Stimulated activated CD4-positive, alpha-beta T cell treated with anti-CD3 and anti-CD28 coated beads, Interleukin-1b, Interleukin-23, amount 100 ng/mL, for 48 hours (primary cell): ENCODE results near the gene GDF2.
A peak's percentile ranks its signal among the peaks of the same experiment; 100 is the strongest.

ENCODE experiments used
- DNase-seq: peaks from one replicate; pipeline ENCODE4 v3.0.0-alpha.2; 2020

The GDF2 gene

GRCh38 chr10:47335906-47336305 is 13.7 kb downstream of the GDF2 start:
- no peak for DNase-seq

GRCh38 chr10:47336387-47337134 is 14.3 kb downstream of the GDF2 start:
- no peak for DNase-seq

GRCh38 chr10:47337310-47337709 is 15.1 kb downstream of the GDF2 start:
- no peak for DNase-seq

DNA sequence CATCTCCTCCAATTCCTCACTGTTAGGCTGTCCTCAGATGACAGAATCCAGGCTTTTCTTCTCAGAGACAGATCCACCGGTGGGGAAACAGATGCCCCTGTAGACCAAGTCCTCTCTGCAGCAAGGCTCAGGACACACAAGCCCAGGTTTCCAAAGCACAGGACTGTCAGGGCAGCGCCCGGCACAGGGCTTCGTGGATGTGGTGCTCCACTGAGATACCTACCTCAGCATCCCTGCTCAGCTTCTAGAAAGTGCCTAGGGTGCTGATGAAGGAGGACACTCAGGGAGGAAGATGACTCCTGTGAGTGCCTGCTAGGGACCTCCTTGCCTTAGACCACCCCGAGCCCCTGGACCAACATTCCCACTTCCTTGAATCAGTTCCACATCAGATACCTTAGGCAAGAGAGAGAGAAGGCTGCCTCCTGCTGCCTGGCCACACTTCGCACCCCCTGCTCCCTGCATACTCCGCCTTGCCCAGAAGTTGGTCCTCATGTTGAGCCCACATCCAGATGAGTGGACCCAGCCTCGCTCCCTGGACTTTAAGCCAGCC is 17.0 kb downstream of the GDF2 start:
- no peak for DNase-seq

DNA sequence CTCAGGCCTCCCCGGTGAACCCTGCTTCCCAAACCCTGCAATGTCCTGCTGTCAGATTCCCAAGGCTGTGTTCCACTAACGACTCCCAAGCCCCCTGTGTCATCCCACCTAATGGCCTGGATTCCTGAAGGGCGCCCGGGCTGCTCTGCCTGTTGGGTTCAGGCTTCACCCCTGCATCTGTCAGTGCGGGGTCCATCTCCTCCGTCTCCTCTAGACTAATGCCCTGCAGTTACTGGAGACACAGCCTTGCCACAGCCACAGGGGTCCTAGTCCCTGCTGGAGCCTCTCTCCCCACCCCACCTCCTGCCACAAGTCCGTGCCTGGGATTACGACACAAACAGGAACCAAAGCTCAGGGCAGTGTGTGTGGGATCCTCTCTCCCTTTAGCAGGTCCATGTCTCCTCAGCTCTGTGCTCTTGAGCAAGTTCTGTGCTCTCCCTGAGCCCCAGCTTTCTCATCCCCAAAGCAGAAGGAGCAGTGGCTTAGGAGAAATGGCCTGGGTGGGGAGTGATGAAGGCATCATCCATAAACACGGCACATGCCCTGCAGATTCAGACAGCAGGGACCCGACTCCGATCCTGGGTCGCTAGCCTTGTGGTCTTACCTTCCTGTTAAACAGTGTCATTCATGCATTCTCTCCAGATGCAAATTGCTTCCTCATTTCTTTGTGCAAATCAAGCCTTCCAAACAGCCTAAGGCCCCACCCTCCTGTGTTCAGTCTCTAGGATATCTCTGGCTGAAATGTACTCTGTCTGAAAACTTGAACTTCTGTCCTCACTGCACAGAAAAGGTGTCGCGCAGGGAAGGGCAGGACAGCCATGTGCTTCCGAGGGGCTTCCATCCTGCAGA is 17.7 kb downstream of the GDF2 start:
- no peak for DNase-seq

DNA sequence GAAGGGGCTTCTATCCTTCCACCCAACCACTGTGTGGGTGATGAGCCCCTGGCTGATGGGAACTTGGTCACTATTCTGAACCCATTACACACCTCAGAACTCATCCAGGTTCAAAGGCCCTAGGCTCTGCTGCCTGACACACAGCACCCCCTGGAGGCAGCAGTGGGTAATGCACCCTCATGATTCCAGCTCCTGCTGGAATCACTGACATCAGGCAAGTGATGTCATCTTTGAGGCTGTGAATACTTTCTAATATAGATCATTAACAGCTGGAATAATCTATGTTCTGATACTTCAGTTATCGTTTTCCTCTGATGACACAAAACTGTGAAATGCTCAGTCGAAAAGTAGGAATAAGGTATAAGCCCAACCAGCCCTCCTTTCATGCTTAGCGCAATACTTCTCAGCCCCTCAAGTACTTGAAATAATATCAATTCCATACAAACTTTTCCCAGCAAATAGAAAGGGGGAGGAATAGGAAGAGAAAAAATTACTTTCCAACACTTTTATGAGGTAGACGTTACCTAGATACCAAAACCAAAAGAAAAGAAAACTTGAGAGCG is 18.4 kb downstream of the GDF2 start:
- DNase-seq = peak; percentile 62

DNA sequence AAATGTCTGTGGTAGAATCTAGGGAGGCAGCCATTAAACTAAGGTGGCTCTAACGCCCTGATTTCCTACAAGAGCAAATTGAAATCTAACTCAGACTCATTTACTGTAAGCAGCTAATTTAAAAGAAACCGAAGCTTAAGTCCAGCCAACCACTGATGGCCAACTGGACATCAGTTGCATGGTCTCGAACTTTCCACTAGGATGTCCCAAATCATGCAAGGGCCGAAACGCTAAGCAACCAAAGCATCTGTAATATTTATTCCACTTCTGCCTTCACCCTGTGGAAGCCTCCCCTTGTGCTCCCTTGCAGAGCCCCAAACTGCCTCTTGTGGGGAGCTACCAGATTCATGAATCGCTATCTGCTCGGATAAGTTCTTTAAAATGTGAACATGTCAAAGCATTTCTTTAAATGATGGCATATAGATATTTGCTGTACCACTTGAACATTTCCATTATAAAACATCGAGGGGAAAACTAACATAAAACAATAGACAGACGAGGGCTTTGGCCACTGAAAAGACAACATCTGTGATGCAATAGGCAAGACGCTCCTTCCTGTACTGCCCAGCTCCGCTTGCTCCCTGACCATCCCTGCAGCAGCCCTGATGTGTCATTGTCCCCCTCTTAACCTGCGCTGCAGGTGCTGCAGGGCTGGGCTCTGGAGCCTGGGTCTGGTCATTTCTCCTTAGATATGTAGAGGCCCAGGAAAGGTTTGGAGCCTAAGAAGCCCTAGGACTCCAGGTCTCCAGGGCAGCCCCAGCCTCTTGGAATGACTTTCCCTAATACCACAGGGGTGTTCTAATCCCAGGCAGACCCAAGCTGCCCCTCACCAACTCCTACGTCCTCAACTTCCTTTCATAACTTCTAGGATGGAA is 23.0 kb downstream of the GDF2 start:
- DNase-seq = no peak

DNA sequence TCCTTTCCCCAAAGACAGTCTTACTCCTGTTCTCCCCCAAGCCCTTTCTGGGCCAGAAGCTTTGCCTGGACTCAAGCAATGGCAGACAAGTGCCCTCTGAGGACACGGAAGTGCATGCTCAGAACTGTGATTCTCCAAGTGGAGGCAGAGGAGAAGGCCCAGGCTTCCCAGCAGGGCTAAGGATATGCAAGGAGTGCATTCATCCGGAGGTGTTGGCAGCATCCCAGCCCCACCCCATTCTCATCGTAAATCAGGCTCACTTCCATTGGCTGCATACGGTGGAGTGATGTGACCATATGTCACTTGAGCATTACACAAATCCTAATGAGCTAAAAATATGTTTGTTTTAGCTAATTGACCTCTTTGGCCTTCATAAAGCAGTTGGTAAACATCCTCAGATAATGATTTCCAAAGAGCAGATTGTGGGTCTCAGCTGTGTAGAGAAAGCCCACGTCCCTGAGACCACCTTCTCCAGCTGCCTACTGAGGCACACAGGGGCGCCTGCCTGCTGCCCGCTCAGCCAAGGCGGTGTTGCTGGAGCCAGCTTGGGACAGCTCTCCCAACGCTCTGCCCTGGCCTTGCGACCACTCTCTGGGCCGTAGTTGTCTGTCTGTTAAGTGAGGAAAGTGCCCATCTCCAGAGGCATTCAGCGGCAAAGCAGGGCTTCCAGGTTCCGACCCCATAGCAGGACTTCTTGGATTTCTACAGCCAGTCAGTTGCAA is 24.5 kb downstream of the GDF2 start:
- DNase-seq = no peak

DNA sequence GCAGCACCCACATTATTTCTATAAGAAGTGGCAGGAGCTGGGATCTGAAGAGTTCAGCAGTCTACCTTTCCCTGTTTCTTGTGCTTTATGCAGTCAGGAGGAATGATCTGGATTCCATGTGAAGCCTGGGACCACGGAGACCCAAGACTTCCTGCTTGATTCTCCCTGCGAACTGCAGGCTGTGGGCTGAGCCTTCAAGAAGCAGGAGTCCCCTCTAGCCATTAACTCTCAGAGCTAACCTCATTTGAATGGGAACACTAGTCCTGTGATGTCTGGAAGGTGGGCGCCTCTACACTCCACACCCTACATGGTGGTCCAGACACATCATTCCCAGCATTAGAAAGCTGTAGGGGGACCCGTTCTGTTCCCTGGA is 25.0 kb downstream of the GDF2 start:
- DNase-seq = no peak

DNA sequence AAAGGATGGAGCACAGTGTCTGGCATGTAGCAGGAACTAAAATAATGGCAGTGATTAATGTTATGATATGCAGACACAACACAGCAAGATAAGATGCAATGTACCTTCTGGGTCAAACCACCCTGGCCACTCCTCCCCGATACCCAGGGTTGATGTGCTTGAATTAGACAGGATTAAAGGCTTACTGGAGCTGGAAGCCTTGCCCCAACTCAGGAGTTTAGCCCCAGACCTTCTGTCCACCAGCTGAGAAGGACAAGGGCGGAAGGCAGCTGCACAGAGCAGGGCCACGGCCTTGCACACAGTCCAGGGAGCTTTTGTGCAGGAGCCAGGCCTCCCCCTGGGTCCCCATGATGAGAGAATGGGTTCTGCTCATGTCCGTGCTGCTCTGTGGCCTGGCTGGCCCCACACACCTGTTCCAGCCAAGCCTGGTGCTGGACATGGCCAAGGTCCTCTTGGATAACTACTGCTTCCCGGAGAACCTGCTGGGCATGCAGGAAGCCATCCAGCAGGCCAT is 25.9 kb downstream of the GDF2 start, which contains the start of gene RBP3:
RBP3 (plus strand) TSS at position 226 of the 514 bp plus-strand sequence; CDS start at position 348, 122 bp downstream.
- DNase-seq = no peak

GRCh38 chr10:47348661-47349470 is 26.6 kb downstream of the GDF2 start:
- DNase-seq = no peak

DNA sequence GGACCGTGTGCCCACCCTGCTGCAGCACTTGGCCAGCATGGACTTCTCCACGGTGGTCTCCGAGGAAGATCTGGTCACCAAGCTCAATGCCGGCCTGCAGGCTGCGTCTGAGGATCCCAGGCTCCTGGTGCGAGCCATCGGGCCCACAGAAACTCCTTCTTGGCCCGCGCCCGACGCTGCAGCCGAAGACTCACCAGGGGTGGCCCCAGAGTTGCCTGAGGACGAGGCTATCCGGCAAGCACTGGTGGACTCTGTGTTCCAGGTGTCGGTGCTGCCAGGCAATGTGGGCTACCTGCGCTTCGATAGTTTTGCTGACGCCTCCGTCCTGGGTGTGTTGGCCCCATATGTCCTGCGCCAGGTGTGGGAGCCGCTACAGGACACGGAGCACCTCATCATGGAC is 27.3 kb downstream of the GDF2 start:
- DNase-seq = no peak

- no peak for DNase-seq
Measured at GRCh38 chr10:47349941-47350371, 27.7 kb downstream of the GDF2 start.

DNA sequence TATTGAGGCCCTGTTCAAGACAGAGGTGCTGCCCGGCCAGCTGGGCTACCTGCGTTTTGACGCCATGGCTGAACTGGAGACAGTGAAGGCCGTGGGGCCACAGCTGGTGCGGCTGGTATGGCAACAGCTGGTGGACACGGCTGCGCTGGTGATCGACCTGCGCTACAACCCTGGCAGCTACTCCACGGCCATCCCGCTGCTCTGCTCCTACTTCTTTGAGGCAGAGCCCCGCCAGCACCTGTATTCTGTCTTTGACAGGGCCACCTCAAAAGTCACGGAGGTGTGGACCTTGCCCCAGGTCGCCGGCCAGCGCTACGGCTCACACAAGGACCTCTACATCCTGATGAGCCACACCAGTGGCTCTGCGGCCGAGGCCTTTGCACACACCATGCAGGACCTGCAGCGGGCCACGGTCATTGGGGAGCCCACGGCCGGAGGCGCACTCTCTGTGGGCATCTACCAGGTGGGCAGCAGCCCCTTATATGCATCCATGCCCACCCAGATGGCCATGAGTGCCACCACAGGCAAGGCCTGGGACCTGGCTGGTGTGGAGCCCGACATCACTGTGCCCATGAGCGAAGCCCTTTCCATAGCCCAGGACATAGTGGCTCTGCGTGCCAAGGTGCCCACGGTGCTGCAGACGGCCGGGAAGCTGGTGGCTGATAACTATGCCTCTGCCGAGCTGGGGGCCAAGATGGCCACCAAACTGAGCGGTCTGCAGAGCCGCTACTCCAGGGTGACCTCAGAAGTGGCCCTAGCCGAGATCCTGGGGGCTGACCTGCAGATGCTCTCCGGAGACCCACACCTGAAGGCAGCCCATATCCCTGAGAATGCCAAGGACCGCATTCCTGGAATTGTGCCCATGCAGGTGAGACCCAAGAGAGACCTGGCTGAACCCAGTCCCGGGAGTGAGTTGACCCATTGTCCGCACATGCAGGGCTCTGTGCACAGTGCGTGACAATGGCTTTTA is 28.7 kb downstream of the GDF2 start:
- DNase-seq = no peak

DNA sequence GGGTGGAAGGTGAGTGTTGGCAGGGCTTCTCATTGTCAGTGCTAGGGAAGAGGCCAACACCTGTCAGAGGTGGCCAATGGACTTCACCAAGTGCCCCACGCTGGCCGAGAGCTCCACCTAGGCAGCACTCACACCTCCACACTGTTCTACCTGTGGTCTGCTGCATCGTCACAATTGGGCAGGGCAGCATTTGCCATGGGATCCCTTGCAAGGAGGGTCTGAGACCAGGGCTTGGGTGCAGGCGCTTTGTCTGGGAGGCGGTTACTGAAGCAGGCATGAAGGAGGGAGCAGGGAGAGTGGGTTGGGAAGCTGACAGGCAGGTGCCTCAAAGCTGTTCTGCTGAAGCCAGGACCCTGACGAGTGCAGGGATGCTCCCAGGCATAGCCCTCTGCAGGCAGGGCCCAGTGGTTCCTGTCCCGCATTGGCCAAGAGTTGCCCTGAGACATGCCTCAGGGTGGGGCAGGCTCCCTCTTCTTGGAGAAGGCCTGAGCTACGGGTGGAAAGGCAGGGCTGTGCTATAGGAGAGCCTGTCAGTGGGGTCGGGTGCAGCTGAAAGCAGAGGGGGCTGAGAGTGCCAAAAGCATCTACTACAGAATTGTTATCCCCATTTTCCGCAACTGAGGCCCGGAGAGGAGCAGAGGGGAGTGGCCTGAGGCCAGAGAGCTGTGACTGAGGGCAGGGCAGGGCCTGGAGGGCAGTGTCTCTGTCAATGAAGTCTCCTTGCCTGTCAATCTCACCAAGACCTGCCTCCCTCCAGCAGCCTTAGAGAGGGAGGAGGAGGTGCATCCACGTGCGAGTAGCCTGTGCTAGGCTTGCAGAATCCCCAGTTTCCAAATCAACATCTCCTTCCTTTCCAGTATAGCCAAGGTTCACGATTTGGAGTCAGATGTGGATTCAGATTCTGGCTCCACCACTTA is 29.9 kb downstream of the GDF2 start:
- no peak for DNase-seq

- no peak for DNase-seq
Measured at GRCh38 chr10:47353351-47353750, 31.1 kb downstream of the GDF2 start.

GRCh38 chr10:47354165-47354564 is 31.9 kb downstream of the GDF2 start:
- no peak for DNase-seq

GRCh38 chr10:47354900-47355299 is 32.6 kb downstream of the GDF2 start:
- no peak for DNase-seq
